Adrenal gland (tissue), 5 donors: ENCODE data around the gene ITPR1.

Source experiments
- POLR2A ChIP-seq, 2 donors: fragments of 450-650 bp; IDR thresholded peaks; one replicate each; pipeline ENCODE4 v1.6.1; 2017; ENCODE audit warnings: antibody characterized with exemption in 2 of 2, mild to moderate bottlenecking in 2 of 2, moderate library complexity in 1 of 2
- TF ChIP-seq, protein P1 (sequence below), 6 experiments: fragments of 450-650 bp in 4 of 6; fragments of 200-600 bp in 2 of 6; sonication (generic) in 1 of 6; IDR thresholded peaks; 1 replicate in 5 of 6; 2 replicates in 1 of 6; pipeline versions ENCODE4 v1.5.1 to v1.8.0; 2016 to 2021; ENCODE audit warnings: antibody characterized with exemption in 6 of 6, mild to moderate bottlenecking in 2 of 6, moderate library complexity in 1 of 6
- donor health status: DM: no; HTN: no; CAD: no.

GRCh38 chr3:4449043-4449805 is 43.9 kb upstream of the ITPR1 start:
- TF ChIP-seq, protein P1, sequence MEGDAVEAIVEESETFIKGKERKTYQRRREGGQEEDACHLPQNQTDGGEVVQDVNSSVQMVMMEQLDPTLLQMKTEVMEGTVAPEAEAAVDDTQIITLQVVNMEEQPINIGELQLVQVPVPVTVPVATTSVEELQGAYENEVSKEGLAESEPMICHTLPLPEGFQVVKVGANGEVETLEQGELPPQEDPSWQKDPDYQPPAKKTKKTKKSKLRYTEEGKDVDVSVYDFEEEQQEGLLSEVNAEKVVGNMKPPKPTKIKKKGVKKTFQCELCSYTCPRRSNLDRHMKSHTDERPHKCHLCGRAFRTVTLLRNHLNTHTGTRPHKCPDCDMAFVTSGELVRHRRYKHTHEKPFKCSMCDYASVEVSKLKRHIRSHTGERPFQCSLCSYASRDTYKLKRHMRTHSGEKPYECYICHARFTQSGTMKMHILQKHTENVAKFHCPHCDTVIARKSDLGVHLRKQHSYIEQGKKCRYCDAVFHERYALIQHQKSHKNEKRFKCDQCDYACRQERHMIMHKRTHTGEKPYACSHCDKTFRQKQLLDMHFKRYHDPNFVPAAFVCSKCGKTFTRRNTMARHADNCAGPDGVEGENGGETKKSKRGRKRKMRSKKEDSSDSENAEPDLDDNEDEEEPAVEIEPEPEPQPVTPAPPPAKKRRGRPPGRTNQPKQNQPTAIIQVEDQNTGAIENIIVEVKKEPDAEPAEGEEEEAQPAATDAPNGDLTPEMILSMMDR (IDR thresholded peaks at IDR 0.05), result no peak
- no peak for TF ChIP-seq POLR2A (IDR thresholded peaks at IDR 0.05)
